PC-9 (cell line): ENCODE data around the gene TMEM168.

Source experiments
- EZH2 ChIP-seq: fragments of 200-600 bp; sonication (generic); IDR thresholded peaks from 2 replicates; pipeline ENCODE4 v1.8.0; 2017; ENCODE audit warnings: antibody characterized with exemption, low read depth
- TF ChIP-seq, protein P1 (sequence below): fragments of 200-600 bp; sonication (generic); conservative IDR thresholded peaks from 2 replicates; pipeline ENCODE4 v1.6.1; 2017; ENCODE audit warnings: mixed run types, antibody characterized with exemption, mild to moderate bottlenecking, moderate library complexity

DNA sequence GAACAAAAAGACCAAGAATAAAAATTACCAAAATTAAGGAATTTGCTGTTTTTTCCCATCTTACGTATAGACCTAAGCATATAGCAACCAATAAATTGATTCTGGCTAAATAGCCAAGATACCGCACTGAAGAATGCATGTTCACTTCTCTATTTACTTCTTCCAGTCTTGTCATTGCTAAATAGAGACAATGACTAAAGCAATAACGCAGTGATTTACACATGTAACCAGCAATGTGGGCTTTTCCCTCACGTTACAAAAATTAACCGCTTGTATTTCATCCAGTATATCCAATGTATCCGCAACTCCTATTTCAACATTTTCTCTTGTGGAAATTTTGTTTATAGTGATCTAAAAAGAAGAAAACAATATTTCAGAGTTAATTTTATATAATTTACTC, 5.6 kb downstream of the TMEM168 start:
- TF ChIP-seq, protein P1, sequence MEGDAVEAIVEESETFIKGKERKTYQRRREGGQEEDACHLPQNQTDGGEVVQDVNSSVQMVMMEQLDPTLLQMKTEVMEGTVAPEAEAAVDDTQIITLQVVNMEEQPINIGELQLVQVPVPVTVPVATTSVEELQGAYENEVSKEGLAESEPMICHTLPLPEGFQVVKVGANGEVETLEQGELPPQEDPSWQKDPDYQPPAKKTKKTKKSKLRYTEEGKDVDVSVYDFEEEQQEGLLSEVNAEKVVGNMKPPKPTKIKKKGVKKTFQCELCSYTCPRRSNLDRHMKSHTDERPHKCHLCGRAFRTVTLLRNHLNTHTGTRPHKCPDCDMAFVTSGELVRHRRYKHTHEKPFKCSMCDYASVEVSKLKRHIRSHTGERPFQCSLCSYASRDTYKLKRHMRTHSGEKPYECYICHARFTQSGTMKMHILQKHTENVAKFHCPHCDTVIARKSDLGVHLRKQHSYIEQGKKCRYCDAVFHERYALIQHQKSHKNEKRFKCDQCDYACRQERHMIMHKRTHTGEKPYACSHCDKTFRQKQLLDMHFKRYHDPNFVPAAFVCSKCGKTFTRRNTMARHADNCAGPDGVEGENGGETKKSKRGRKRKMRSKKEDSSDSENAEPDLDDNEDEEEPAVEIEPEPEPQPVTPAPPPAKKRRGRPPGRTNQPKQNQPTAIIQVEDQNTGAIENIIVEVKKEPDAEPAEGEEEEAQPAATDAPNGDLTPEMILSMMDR: no peak
- no peak for TF ChIP-seq EZH2
